HG03108 (cell line): ENCODE results near the gene ACOT9.
"Not testable (repeated sequence)": the region's sequence is repeated elsewhere in the genome, so short reads cannot be mapped to it uniquely, and the experiment has no call there.

Experiments
- ATAC-seq: cut with Tn5 transposase; IDR thresholded peaks from one replicate; pipeline ENCODE4 v1.9.1; 2021; ENCODE audit warnings: moderate library complexity; ENCODE audit not compliant: unreplicated experiment

Gene ACOT9

DNA sequence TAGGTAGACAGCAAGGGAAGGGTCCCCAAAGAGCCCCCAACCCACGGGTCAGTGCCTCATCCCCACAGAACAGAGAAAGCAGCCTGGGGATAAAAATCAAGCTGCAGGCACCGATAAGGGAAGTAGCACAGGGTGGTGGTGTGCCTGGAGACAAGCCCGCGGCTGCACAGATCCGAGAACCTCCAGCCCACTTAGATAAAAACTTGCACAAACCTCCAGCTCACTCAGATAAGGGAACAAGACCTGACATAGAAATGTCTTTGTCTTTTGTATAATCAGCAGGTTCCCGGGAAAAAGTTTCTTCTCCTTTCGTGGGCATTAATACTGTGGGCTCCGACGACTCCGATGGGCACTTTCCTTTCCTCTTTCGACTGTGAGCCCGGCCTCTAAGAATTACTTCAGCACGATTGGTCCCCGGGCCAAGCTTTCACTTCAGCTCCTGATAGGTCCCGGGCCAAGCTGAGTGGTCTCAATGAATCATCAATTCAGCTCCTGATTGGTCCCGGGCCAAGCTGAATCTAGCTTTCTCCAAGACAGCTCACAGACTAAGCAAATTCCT is 43.4 kb downstream of the ACOT9 start:
- ATAC-seq: no peak

DNA sequence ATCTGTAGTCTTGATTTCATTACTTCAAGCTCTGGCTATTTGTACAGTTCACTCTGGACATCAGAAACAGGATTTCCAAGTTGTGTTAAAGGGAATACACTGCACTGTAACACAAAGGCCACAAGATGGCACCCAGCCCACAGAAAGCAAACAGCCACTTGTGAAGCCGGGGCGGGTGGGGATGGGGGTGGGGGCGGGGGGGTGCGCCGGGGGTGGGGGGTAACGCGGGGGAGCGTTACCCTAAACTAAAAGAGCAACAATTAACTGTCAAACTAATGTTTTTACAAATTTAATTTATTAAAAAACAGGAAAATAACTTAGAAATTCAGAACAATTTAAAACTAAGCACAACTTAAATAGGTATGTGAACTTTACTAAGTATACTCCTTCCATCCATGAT is 48.5 kb downstream of the ACOT9 start:
- no peak for ATAC-seq

DNA sequence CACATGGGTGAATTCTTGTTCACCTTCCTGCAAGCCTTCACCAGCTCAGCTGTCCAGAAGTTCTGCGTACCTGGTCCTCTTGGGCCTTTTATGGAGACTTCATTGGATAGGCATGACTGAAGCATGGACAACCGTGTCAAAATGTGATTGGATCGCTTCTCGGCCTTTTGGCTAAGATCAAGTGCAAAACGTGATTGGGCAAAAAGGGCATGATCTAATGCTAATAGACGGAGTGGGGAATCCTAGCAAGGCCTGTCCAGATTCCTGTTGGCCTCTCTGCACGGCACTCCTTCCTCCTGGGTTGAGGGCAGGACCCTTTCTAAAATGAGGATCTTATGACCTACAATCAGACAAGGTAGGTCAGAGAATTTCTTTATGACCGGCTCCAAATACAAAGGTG is 50.9 kb downstream of the ACOT9 start:
- ATAC-seq: no peak

DNA sequence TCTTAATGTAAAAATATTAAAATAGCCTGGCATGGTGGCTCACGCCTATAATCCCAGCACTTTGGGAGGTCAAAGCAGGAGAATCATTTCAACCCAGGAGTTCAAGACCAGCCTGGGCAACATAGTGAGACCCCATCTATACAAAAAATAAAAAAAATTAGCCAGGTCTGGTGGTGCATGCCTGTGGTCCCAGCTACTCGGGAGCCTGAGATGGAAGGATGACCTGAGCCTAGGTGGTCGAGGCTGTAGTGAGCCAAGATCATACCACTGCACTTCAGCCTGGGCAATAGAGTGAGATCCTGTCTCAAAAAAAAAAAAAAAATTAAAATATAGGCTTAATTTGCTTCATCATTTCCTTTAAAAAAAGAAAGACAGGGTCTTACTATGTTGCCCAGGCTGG is 66.6 kb downstream of the ACOT9 start:
- ATAC-seq: not testable (repeated sequence)

DNA sequence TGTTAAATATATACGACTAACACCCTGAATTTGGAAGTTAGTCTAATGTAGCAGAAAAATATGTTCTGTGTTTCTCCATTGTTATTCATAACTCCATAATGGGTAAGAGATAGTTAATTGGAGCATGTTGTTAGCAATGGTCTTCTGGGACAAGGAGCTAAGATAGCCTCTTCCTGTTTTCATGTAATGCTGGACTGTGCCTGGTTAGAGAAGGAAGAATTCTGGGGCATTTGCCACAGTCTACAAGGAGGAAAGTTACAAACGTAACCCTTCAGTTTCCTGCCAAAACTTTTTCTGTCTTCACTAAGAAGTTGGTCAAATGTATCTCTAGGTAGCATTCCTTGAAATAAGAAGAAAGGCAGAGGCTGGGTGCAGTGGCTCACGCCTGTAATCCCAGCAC is 70.0 kb downstream of the ACOT9 start:
- ATAC-seq: no peak

DNA sequence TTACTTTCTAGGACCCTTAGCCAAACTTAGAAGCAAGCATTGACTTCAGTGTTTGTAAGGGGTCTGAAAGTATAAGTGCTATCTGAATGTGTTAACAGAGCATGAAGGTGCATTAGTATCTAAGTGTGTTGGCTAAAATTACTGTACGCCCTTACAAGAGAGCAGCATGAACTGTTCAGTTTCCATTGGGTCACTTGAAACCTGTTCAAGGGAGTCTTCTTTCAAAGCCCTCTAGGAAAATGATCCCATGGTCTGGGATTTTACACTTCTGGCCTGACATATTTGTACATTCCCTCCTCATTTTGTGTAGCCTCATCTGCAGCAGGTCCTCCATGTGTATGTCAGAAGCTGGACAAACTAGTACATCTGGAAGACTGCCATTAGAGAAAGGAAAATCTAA is 72.5 kb downstream of the ACOT9 start:
- ATAC-seq: no peak

DNA sequence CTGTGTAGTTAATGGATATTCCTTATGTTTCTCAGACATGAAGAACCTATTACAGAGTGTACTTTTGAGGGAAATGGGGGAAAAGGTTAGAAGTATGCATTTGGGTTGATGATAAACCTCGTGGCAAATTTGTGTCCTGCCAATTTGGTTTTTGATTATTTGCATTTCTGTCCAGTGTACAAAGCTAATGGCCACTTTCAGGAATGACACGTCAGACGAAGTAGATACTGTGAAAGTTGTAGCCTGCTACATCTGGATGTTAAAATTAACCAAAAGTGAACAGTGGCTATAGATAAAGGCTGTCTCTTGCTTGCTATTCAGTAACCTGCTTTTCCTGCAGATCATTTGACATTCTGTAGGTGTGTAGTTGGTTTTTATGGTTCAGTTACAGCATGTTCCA is 74.7 kb downstream of the ACOT9 start:
- peak; percentile 43 for ATAC-seq

DNA sequence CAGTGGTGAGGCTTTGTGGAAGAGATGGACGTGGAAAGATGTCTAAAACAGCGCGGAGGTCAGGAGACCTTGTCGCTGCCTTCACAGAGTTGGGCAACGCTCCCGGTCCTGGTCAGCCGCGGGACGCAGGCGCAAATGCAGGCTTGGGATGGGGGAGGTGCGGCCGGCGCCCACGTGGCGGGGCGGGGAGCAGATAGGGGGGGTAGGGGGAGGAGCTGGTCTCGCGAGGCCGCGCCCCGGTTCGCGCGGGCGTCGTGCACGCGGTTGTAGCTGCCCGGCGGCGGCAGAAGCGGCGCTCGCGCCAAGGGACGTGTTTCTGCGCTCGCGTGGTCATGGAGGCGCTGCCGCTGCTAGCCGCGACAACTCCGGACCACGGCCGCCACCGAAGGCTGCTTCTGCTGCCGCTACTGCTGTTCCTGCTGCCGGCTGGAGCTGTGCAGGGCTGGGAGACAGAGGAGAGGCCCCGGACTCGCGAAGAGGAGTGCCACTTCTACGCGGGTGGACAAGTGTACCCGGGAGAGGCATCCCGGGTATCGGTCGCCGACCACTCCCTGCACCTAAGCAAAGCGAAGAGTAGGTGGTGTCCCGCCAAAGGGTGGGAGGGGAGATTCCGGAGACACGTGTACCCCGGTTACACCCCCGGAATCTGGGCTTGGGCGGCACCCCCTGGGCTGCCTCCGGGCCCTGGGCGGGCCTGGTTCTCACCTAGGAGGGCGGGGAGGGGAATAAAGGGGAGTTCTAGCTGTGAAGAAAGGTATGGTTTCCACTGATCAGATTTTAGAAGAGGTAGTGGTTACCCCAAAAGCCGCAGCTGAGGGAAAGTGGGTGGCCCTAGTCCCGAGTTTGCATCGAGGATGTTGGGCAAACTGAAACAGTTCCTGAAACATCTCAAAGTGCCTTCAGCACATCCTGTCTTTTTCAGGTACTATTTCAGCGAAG is 75.6 kb downstream of the ACOT9 start, which contains the start of gene PRDX4:
Gene PRDX4, plus strand, starts transcription at position 255 of the 939 bp plus-strand sequence. Its CDS starts 78 bp downstream, at position 333.
- ATAC-seq: peak; percentile 53

DNA sequence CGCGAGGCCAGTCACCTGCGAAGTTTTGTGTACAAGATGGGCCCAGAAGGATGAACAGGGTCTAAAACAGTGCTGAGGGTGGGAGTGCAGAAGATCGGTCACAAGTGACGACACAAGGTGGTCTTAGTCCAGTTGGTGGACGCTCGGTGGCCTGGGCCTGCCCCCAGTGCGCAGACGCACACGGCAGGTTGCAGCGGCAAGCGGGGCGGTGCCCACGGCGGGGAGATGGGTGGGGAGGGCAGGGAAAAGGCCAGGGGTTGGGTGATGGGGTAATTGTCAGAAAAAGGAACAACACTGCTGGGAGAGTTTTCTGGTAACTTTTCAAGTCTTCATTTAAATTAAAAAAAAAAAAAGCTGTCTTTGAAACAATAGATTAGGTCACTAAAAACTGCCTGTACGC is 76.8 kb downstream of the ACOT9 start:
- ATAC-seq: no peak

DNA sequence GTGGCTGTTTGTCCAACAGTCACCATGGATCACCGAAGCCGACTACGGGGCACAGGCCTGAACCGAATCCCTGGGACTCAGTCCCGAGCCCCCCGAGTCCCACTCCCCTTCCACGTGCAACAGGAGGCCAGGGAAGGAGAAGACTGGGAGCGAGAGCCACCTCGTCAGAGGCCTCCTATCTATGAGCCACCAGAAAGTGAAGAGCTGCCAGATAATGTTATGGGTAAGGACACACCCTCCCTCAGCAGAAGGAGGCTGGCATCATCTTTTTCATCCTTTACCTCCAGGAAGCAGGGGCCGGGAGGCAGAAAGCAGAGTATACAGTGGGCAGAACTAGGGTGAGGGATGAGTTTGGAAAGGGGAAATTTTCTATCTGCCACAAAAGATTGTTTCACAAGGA is 78.6 kb downstream of the ACOT9 start:
- ATAC-seq: no peak

DNA sequence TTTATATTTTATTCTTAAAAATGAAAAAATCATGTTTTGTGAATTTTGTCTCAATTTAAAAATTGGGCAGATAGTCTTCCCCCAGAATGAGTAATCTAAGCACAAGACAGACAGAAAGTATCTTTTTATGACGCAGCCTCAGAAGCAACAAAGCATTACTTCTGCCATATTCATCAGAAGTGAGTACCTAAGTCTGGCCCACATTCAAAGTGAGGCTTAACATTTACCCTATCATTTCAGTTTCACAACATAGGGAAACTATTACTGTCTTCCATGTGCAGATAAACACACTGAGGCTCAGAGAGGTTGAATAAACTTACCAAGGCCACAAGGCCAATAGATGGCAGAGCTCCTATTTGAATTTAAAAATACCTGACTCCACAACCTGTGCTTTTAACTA is 80.2 kb downstream of the ACOT9 start:
- no peak for ATAC-seq

DNA sequence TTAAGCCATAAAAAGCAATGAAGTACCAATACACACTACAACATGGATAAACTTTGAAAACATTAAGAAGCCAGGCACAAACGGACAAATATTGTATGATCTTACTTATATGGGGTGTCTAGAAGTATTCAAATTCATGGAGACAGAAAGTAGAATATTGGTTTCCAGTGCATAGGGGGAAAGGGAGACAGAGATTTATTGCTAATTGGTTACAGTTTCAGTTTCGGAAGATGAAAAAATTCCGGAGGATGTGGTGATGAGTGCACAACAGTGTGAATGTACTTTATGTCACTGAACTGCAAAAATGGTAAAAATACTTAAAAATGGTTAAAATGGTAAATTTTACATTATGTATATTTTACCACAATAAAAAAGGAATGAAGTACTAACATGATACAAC is 80.9 kb downstream of the ACOT9 start:
- no peak for ATAC-seq

DNA sequence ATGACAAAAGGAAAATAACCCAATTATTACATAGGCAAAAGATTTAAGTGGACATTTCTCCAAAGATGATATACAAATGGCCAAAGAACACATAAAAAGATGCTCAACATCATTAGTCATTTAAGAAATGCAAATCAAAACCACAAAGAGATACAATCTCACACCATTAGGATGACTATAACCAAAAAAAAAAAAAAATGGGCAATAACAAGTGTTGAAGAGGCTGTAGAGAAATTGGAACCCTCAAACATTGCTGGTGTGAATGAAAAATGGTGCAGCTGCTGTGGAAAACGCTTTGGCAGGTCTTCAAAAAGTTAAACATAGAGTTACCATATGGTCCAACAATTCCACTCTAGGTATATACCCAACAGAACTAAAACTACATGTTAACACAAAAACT is 81.4 kb downstream of the ACOT9 start:
- no peak for ATAC-seq

DNA sequence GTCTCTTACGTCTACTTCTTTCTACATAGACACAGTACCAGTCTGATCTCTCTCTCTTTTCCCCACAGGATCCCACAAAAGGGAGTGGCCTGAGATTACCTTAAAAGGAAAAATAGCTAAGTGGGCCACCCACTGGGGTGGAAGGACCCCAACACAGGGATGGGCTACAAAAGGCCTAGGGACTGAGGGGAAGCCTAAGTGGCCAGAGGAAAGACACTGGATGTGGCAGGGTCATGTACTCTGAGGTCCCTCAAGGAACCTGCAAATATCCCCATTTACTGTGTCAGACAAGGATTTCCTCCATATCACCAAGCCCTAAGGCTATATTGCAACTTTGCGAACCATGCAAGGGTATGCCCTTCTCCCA is 82.3 kb downstream of the ACOT9 start:
- no peak for ATAC-seq

DNA sequence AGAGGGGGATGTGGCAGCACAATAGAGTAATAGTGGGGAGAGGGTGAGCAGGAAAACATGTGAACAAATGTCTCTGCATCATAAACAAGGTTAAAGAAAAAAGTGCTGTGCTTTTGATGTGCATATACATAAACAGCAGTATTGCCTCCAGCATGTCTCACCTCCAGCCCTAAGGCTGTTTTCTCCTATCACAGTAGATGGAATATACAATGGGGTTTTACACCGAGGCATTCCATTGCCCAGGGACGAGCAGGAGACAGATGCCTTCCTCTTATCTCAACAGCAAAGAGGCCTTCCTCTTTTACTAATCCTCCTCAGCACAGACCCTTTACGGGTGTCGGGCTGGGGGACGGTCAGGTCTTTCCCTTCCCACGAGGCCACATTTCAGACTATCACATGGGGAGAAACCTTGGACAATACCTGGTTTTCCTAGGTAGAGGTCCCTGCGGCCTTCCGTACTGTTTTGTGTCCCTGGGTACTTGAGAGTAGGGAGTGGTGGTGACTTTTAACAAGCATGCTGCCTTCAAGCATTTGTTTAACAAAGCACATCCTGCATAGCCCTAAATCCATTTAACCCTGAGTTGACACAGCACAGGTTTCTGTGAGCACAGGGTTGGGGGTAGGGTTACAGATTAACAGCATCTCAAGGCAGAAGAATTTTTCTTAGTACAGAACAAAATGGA is 82.9 kb downstream of the ACOT9 start:
- not testable (repeated sequence) for ATAC-seq

DNA sequence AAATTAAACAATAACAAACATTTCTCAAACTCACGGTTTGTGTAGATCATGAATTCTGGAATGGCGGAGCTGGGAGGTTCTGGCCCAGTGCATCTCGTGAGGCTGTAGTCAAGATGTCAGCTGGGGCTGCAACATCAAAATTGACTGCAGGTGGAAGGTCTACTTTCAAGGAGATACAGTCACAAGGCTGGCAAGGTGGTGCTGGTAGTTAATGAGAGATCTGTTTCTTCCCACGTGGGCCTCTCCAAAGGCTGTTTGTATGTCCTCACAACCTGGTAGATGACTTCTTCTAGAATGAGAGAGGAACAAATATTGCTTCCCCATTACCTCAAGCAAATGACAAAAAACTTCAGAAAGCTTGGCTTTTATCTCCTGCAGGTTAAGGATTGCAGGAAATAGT is 83.7 kb downstream of the ACOT9 start:
- no peak for ATAC-seq

DNA sequence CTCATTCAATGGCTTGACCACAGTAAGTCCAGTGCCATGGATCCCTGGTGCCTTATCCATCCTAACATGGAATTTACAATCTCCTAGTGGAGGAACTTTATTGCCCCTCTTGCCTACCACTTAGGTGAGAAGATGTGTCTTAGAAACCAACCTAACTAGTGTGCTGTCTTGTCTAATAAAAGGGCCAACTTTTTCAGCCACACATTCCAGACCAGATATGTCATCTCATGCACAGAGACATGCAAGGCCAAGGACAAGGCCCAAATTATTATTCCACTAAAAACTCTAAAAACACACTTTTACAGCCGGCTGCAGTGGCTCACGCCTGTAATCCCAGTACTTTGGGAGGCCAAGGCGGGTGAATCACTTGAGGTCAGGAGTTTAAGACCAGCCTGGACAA is 86.4 kb downstream of the ACOT9 start:
- no peak for ATAC-seq

DNA sequence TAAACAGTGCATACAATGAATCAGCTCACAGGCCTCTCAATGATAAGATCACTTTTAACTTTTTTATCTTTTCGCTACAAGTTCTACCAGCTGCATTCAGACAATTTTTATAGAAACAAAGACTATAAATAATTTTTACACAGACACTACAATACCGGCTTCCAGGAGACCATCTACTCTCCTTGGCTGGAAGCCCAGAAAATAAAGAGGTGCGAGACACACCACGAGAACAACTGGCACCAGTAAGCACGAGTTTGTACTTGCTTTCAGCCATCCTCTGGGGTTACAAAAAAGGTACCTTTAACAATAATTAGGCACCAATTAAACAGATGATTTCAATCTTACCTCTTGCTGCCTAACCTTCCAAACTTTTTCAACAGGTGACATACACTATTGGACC is 87.0 kb downstream of the ACOT9 start:
- no peak for ATAC-seq
